Camera-type eye (tissue), 1 donor: ENCODE data around the gene ASMTL. TPM values are rescaled to one million over a fixed set of nuclear protein-coding genes. Genes with fewer than 3 reads are reported as not detected.

Source experiments
- total RNA-seq: library from RNA; depleted of rRNA; stranded (reverse); fragments of >200 nt; gene quantifications from one replicate; pipeline ENCODE4 v1.2.3, GENCODE V29; 2014

The ASMTL gene, protein sequence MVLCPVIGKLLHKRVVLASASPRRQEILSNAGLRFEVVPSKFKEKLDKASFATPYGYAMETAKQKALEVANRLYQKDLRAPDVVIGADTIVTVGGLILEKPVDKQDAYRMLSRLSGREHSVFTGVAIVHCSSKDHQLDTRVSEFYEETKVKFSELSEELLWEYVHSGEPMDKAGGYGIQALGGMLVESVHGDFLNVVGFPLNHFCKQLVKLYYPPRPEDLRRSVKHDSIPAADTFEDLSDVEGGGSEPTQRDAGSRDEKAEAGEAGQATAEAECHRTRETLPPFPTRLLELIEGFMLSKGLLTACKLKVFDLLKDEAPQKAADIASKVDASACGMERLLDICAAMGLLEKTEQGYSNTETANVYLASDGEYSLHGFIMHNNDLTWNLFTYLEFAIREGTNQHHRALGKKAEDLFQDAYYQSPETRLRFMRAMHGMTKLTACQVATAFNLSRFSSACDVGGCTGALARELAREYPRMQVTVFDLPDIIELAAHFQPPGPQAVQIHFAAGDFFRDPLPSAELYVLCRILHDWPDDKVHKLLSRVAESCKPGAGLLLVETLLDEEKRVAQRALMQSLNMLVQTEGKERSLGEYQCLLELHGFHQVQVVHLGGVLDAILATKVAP
- 22.1 TPM for total RNA-seq

DNA sequence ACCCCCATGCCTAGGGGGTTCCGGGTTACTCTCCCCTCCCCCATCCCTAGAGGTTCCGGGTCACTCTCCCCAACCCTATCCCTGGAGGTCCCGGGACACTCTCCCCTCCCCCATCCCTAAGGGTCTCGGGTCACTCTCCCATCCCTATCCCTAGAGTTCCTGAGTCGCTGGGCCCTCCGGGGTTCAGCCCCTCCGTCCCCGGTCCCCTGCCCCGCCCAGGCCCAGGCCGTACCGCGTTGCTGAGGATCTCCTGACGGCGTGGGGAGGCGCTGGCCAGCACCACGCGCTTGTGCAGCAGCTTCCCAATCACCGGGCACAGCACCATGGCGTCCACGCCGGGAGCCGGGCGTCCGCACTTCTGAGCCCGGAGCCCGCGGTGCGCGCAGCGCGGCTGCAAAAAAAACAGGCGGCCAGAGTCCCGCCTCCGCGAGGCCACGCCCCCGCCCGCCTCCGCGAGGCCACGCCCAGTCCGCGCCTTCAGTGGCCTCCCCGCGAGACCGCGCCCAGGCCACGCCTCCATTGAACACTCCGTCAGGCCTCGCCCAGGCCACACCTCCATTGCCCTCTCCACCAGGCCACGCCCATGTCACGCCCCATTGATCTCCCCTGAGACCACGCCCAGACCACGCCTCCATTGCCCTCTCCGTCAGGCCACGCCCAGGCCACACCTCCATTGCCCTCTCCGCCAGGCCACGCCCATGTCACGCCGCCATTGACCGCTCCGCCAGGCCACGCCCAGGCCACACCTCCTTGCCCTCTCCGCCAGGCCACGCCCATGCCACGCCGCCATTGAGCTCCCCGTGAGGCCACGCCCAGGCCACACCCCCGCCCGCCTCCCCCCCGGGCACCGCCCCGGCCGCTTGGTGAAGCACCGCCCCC lies at the start of gene ASMTL:
TSS of gene ASMTL (minus strand) at position 394 of the 879 bp plus-strand sequence. CDS start at position 325, 69 bp downstream.

DNA sequence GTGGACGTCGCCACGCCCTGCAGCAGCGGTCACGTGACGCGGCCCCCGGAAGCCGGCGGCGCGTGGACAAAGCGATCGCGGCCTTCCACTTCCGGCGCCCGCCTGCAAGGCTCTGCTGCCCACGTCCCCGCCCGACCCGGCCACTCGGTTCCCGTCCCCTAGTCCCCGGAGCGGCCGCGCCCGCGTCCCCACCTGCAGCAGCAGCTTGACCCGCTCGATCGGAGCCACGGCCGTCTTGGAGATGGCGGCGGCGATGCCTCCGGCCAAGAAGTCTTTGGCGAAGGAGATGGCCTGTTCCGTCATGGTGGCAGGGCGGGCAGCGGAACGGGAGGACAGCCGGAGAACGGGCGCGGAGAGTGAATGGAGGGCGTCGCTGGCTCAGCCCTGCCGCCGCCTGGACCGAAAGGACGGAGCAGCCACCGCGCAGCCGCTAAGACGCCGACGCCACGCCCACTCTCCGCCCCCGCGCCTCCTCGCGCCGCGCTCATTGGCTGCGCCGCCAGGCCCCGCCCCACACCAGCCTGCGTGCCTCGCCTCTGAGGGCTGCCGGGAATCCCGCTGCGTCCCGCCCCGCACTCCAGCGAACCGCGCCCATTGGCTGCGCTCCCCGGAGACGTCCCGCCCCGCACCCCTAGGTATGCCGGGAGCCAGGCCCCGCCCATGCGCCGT lies 60.9 kb downstream of the ASMTL start, which contains the start of gene SLC25A6:
TSS of gene SLC25A6 (minus strand) at position 407 of the 669 bp plus-strand sequence. CDS start at position 303, 104 bp downstream.

Other genes starting within 250 kb of the ASMTL start
- not detected for gene CRLF2, start 240.3 kb downstream of the ASMTL start, total RNA-seq
- gene CSF2RA, start 184.1 kb downstream of the ASMTL start, total RNA-seq, result 3.8 TPM
- gene IL3RA, start 116.1 kb downstream of the ASMTL start, total RNA-seq, result 4.8 TPM
- gene SLC25A6, start 60.8 kb downstream of the ASMTL start, total RNA-seq, result 195 TPM
- gene P2RY8, start 84.3 kb upstream of the ASMTL start, total RNA-seq, result 1.4 TPM
- 49.3 TPM for gene AKAP17A, start 138.7 kb upstream of the ASMTL start, total RNA-seq
- gene ASMT, start 162.2 kb upstream of the ASMTL start, total RNA-seq, result 1.2 TPM